HG02623 (cell line): ENCODE measurements around the gene PDLIM3.
A peak's percentile ranks its signal among the peaks of the same experiment; 100 is the strongest.

Experiments used
- ATAC-seq: cut with Tn5 transposase; IDR thresholded peaks from one replicate; pipeline ENCODE4 v1.9.1; 2021; ENCODE audit warnings: moderate library complexity; ENCODE audit not compliant: unreplicated experiment

Gene PDLIM3

GRCh38 chr4:185472103-185472542 is 63.2 kb downstream of the PDLIM3 start:
- no peak for ATAC-seq

GRCh38 chr4:185471235-185472102 is 63.8 kb downstream of the PDLIM3 start, which contains the start of gene CCDC110:
Gene CCDC110, minus strand, starts transcription at chr4:185471733. Its CDS starts 50 bp downstream, at chr4:185471683.
- peak; percentile 90 for ATAC-seq

DNA sequence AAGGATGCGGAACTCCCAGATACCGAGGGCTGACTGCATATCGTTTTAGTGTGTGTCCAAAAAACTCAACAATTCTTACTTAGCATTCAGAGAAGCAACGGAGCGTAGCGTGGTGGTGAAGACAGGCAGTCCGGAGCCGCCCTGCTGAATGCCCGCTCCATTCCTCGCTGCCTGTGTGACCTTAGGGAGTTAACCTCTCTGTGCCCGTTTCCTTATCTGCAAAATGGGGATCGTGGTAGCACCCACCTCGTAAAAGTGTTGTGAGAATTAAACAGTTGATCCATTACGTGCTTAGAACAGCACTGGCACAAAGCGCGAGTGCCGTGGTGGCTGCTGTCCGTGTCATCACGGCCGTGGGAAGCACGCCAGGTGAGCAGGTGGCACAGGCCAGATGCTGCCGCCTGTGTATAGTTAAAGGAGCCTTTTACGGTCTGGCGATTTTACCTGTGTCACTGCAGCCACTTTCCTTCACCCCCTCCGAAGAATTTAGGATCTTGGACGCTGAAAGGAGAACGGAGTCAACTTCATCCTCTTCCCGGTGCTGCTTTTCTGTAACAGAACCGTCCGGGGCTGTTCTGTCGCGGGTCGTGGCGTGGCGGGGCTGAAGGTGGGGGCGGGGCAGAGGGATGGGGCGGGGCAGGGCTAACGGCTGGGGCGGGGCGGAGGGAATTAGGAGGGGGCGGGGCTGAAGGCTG is 64.7 kb downstream of the PDLIM3 start:
- ATAC-seq, result no peak

DNA sequence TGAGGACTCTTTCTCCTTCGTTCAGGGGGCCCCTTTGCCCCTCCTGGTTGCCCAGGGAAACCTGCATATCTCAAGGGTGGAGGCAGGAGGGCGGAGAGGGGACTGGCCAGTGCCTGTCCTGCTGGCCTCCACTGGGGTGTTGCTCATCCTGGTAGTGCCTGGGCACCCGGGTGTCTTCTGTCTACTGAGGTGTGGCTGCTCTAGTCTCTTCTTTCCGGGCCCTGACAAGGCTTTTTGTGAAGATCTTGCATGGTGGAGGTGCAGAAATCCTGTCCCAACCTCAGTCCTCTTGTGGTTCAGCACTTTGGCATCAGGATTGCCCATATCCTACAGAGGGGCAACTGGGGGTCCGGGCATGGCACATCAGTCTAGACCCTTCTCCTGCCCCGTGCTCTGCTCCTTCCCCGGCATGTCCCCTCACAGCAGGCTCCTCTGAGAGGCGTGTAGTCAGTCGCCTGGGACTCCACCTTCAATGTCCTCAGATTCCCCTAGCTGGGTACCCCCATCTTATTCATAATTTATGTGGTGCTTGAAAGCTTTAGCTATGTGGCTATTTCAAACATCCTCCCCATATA is 65.6 kb downstream of the PDLIM3 start:
- no peak for ATAC-seq

GRCh38 chr4:185468999-185469398 is 66.3 kb downstream of the PDLIM3 start:
- no peak for ATAC-seq

DNA sequence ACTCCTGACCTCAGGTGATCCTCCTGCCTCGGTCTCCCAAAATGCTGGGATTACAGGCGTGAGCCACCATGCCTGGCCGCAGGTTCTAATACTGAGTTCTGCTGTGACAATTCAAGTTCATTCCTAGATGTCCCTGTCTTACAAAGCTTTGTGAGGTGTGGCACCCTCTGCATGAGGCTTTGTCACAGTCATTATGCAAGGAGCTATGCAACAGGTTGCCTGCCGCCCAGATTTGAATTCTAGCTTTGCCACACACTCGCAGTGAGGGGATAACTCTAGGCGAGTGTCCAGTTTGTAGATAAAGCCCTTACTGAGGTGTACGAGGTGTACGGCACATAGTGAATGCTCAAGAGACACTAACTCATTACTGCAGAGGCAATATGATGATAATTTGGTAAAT is 67.3 kb downstream of the PDLIM3 start:
- ATAC-seq, result no peak

DNA sequence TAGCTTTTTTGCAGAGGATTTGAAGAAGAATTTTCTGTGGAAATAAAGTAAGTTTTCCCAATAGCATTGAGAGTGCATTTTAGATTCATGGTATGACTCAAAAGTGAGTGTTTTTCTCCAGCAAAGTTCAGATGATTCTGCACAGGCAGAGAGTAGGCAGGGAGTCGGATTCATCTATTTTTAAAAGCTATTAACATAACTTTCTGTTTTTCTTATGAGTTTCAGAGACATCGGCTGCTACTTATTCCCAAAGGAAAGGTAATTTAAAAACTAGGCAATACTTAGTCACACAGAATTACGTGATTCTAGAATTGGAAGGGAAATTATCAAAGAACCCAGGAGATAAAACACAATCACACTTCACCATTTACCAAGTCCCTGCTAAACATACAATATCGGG is 68.2 kb downstream of the PDLIM3 start:
- ATAC-seq, result no peak

- no peak for ATAC-seq
These were observed 69.6 kb downstream of the PDLIM3 start for GRCh38 chr4:185465707-185466106.

DNA sequence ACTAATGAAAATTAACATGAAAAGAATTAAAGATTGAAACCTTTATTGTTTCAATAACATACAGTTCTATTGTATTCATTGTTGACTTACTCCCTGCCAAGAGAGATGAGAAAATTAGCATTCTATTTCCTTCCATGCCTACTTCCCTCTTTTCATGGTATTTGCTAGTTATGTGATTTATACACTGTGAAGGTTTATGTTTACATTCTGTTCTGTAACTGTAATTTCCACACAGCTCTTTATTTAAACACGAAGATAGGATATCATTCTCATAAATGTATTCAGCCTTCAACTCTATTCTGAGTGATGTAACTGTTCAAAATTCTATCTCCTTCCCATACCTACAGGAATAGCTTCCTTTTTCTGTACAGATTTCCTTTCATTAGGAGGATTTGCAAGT is 70.4 kb downstream of the PDLIM3 start:
- no peak for ATAC-seq

DNA sequence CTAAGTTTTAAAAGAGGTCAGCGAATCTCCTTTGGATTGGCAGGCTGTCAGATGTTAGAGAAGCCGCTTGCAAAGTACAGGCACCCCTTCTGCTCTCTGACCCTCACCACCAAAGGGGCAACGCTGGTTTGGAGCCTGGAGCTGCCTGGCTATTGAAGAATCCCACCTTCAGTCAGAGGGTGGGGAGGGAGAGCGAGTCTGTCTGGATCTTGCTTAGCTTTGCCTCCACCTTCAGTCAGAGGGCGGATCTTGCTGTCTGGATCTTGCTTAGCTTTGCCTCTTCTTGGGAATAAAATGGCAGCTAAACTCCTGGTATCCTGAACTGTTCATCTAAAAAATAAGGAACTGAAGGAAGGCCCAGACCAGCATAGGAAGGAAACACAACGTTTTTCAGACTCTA is 71.1 kb downstream of the PDLIM3 start:
- ATAC-seq, result no peak

DNA sequence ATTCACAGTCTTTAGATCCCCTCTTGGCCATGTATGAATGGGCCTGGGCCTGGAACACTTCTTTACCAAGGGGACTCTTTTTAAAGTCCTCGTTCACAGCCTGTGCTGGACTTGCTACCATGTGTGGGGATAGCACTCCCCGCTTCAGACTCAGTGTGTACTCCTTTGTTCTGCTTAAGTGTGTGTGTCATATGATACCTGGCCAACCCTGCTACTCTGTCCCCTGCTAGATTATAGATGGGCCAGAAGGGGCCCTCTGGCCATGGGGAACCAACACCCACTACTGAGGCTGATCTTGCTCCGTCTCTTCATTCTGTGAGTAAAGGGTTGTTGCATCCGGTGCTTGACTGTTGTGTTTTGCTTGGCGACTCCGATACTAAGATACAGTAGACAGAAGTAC is 71.8 kb downstream of the PDLIM3 start:
- no peak for ATAC-seq

DNA sequence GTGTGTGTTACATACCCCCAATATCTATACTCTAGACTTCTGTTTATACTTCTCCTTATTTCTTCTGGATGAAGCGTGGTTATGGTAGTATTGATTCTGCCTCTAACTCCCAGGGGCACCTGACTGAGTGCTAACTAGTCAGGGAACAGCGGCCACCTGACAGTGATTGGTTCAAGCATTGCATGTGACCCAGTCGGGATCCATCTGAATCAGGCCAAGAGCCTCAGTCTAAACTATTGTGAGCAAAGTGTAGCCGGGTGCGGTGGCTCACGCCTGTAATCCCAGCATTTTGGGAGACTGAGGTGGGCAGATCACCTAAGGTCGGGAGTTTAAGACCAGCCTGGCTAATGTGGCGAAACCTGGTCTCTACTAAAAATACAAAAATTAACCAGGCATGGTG is 73.7 kb downstream of the PDLIM3 start:
- ATAC-seq, result no peak

GRCh38 chr4:185457136-185457535 is 78.2 kb downstream of the PDLIM3 start:
- ATAC-seq, result no peak

- ATAC-seq, result no peak
These were observed 79.2 kb downstream of the PDLIM3 start for GRCh38 chr4:185456131-185456530.
